ENCODE measurements around the gene CARD10.

CARD10 gene

DNA sequence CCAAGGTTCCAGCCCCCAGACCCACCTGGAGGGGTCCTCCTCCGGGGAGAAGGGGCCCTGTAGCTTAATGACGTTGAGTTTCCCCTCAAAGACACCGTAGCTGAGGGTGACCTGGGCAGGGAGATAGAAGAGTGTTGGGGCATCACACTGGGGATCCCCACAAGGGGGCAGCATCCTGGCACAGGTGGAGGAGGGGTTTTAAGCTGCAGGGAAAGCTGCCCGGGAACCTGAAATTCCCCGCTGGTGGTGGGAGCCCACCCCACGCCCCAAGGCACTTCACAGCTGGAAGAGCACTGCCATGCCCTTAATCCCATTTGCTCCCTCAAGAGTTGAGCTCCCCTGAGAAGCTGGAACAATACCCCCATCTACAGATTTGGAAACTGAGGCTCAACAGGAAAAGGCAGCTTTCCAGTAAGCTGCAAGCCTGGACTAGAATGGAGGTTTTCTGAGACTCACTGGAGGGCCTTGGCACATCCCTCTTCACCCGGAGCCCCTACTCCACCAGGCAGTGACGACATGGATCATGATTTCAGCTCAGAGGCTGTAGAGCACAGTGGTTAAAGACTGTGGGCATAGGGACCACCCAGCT is 46.7 kb downstream of the CARD10 start:
- no peak for DNase-seq (ENCODE audit: low read depth in 1 of 2, low spot score in 1 of 2)
- TF ChIP-seq, protein P1, sequence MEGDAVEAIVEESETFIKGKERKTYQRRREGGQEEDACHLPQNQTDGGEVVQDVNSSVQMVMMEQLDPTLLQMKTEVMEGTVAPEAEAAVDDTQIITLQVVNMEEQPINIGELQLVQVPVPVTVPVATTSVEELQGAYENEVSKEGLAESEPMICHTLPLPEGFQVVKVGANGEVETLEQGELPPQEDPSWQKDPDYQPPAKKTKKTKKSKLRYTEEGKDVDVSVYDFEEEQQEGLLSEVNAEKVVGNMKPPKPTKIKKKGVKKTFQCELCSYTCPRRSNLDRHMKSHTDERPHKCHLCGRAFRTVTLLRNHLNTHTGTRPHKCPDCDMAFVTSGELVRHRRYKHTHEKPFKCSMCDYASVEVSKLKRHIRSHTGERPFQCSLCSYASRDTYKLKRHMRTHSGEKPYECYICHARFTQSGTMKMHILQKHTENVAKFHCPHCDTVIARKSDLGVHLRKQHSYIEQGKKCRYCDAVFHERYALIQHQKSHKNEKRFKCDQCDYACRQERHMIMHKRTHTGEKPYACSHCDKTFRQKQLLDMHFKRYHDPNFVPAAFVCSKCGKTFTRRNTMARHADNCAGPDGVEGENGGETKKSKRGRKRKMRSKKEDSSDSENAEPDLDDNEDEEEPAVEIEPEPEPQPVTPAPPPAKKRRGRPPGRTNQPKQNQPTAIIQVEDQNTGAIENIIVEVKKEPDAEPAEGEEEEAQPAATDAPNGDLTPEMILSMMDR (IDR thresholded peaks at IDR 0.05; ENCODE audit: insufficient read depth, low read length): peak; percentile 62
- TF ChIP-seq SPI1 (IDR thresholded peaks at IDR 0.05; ENCODE audit: borderline replicate concordance, low read depth): no peak
- Histone ChIP-seq H3K27ac (replicated peaks) (no peak overlapping the region), H3K4me3 (replicated peaks; ENCODE audit: insufficient read depth, low read length) (no peak overlapping the region), H3K27me3 (ENCODE audit: insufficient read depth, poor library complexity, severe bottlenecking) (no peaks in the 10 kb centered on the region)

DNA sequence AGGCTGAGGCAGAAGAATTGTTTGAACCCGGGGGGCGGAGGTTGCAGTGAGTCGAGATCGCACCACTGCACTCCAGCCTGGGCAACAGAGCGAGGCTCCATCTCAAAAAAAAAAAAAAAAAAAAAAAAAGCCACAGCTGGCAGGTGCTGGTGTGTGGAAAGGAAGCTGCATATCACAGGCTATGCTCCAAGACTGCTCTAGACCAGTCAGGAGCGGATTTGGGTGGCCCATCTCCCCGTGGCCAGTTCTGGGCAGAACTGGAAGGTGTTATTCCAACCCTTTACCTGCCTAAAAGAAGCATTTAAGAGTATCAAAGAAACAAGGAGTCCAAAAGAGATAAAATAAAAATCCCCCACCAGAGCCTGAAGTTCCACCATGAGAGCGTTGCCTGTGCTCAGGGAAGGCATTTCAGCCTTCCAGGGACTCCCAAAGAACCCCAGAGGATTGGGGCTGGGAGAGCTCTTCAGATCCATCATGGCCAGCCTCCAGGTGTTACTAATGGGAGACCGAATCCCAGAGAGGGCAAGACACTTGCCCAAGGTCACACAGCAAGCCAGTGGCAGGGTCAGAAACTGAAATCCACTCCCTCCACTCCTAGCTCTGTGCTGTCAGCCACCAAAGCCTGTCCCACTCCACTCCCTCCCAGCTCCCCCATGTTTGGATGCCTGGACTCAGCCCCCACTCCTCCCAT is 47.3 kb downstream of the CARD10 start:
- no peak for DNase-seq (ENCODE audit: low read depth in 1 of 2, low spot score in 1 of 2)
- Histone ChIP-seq H3K27ac (replicated peaks) (no peak overlapping the region), H3K4me3 (replicated peaks; ENCODE audit: insufficient read depth, low read length) (no peak overlapping the region), H3K27me3 (ENCODE audit: insufficient read depth, poor library complexity, severe bottlenecking) (no peaks in the 10 kb centered on the region)
- TF ChIP-seq SPI1 (IDR thresholded peaks at IDR 0.05; ENCODE audit: borderline replicate concordance, low read depth): no peak
- TF ChIP-seq GABPA (IDR thresholded peaks at IDR 0.05; ENCODE audit: low read depth): no peak
- TF ChIP-seq POLR2AphosphoS5 (IDR thresholded peaks at IDR 0.05; ENCODE audit: low read depth): no peak
- TF ChIP-seq, protein P2, sequence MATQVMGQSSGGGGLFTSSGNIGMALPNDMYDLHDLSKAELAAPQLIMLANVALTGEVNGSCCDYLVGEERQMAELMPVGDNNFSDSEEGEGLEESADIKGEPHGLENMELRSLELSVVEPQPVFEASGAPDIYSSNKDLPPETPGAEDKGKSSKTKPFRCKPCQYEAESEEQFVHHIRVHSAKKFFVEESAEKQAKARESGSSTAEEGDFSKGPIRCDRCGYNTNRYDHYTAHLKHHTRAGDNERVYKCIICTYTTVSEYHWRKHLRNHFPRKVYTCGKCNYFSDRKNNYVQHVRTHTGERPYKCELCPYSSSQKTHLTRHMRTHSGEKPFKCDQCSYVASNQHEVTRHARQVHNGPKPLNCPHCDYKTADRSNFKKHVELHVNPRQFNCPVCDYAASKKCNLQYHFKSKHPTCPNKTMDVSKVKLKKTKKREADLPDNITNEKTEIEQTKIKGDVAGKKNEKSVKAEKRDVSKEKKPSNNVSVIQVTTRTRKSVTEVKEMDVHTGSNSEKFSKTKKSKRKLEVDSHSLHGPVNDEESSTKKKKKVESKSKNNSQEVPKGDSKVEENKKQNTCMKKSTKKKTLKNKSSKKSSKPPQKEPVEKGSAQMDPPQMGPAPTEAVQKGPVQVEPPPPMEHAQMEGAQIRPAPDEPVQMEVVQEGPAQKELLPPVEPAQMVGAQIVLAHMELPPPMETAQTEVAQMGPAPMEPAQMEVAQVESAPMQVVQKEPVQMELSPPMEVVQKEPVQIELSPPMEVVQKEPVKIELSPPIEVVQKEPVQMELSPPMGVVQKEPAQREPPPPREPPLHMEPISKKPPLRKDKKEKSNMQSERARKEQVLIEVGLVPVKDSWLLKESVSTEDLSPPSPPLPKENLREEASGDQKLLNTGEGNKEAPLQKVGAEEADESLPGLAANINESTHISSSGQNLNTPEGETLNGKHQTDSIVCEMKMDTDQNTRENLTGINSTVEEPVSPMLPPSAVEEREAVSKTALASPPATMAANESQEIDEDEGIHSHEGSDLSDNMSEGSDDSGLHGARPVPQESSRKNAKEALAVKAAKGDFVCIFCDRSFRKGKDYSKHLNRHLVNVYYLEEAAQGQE (IDR thresholded peaks at IDR 0.05; ENCODE audit: insufficient replicate concordance, low read depth): no peak
- TF ChIP-seq, protein P1 (IDR thresholded peaks at IDR 0.05; ENCODE audit: insufficient read depth, low read length): no peak

DNA sequence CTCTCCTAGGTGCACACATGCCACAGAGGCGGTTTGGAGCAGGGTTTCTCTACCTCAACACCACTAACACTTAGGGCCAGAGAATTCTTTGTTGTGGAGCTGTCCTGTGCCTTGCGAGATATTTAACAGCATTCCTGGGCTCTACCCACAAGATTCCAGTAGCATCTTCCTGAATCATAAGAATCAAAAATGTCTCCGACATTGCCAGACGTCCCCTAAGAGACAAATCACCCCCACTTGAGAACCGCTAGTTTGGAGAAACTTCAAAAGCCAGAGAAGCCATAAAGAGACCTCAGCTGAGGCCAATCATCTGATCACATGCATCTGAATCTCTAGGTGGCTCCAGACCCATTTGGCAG is 49.1 kb downstream of the CARD10 start:
- H3K27me3 ChIP-seq (ENCODE audit: insufficient read depth, poor library complexity, severe bottlenecking): no peaks in the 10 kb centered on the region
- no peak overlapping the region for H3K4me3 ChIP-seq (replicated peaks; ENCODE audit: insufficient read depth, low read length)
- H3K27ac ChIP-seq (replicated peaks): no peak overlapping the region
- no peak for DNase-seq (ENCODE audit: low read depth in 1 of 2, low spot score in 1 of 2)
- TF ChIP-seq GABPA (IDR thresholded peaks at IDR 0.05; ENCODE audit: low read depth): no peak
- TF ChIP-seq POLR2AphosphoS5 (IDR thresholded peaks at IDR 0.05; ENCODE audit: low read depth): no peak
- TF ChIP-seq, protein P1 (IDR thresholded peaks at IDR 0.05; ENCODE audit: insufficient read depth, low read length): no peak
- no peak for TF ChIP-seq SPI1 (IDR thresholded peaks at IDR 0.05; ENCODE audit: borderline replicate concordance, low read depth)
- TF ChIP-seq, protein P2 (IDR thresholded peaks at IDR 0.05; ENCODE audit: insufficient replicate concordance, low read depth): no peak
